Ishikawa (cell line): ENCODE measurements around the gene CACNG8.

ENCODE experiments used
- CEBPB ChIP-seq: IDR thresholded peaks from 2 replicates; pipeline ENCODE4 v1.6.1; 2012
- CREB1 ChIP-seq: IDR thresholded peaks from 2 replicates; pipeline ENCODE4 v1.6.1; 2012; ENCODE audit warnings: low read depth
- EGR1 ChIP-seq: IDR thresholded peaks from 2 replicates; pipeline ENCODE4 v1.6.1; 2012
- EP300 ChIP-seq: IDR thresholded peaks from 2 replicates; pipeline ENCODE4 v1.6.1; 2012; ENCODE audit warnings: borderline replicate concordance
- FOXM1 ChIP-seq: IDR thresholded peaks from 2 replicates; pipeline ENCODE4 v1.6.1; 2012; ENCODE audit warnings: low read depth, borderline replicate concordance
- NFIC ChIP-seq: IDR thresholded peaks from 2 replicates; pipeline ENCODE4 v1.6.1; 2012
- RAD21 ChIP-seq: IDR thresholded peaks from 2 replicates; pipeline ENCODE4 v1.6.1; 2012; ENCODE audit warnings: low read depth
- TAF1 ChIP-seq: IDR thresholded peaks from 2 replicates; pipeline ENCODE4 v1.6.1; 2012; ENCODE audit warnings: low read depth, mild to moderate bottlenecking
- TCF12 ChIP-seq: IDR thresholded peaks from 2 replicates; pipeline ENCODE4 v1.6.1; 2012; ENCODE audit warnings: low read depth
- TEAD4 ChIP-seq: IDR thresholded peaks from 2 replicates; pipeline ENCODE4 v1.6.1; 2012
- YY1 ChIP-seq: IDR thresholded peaks from 2 replicates; pipeline ENCODE4 v1.6.1; 2012; ENCODE audit warnings: low read depth
- ZBTB7A ChIP-seq: IDR thresholded peaks from 2 replicates; pipeline ENCODE4 v1.6.1; 2012; ENCODE audit warnings: low read depth
- TF ChIP-seq, protein P1 (sequence below): IDR thresholded peaks from 2 replicates; pipeline ENCODE4 v1.6.1; 2012
- TF ChIP-seq, protein P2 (sequence below): IDR thresholded peaks from 2 replicates; pipeline ENCODE4 v1.6.1; 2012
- TF ChIP-seq, protein P3 (sequence below): IDR thresholded peaks from 2 replicates; pipeline ENCODE4 v1.6.1; 2012; ENCODE audit warnings: low read depth, mild to moderate bottlenecking

The CACNG8 gene

DNA sequence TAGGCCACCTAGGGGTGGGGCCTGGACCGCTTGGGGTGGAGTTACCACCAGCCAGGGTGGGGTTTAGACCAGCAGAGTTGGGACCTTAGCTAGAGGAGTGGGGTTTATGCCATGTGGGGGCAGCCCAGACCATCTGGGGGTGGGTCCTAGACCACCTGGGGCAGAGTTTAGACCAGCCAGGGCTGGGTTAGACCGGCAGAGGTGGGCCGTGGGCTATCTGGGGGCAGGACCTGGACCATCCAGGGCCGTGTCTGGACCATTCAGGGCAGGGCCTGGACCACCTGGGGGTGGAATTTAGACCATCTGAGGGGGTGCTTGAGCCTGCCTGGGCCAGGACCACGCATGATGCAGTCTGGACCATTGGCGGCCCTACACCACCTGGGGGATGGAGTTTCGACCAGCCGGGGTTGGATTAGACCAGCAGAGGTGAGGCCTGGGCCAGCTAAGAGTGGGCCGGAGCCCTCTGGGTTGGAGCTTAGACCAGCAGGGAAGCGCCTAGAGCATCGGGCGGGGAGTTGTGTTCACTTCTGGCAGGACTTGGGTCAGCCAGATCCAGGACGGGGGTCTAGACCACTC, 18.7 kb downstream of the CACNG8 start:
- TF ChIP-seq RAD21 (no peak), CREB1 (no peak), ZBTB7A (no peak), TEAD4 (no peak), EP300 (no peak), YY1 (no peak)
- TF ChIP-seq, protein P1, sequence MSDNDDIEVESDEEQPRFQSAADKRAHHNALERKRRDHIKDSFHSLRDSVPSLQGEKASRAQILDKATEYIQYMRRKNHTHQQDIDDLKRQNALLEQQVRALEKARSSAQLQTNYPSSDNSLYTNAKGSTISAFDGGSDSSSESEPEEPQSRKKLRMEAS, result no peak
- TF ChIP-seq, protein P2, sequence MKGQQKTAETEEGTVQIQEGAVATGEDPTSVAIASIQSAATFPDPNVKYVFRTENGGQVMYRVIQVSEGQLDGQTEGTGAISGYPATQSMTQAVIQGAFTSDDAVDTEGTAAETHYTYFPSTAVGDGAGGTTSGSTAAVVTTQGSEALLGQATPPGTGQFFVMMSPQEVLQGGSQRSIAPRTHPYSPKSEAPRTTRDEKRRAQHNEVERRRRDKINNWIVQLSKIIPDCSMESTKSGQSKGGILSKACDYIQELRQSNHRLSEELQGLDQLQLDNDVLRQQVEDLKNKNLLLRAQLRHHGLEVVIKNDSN, result no peak

DNA sequence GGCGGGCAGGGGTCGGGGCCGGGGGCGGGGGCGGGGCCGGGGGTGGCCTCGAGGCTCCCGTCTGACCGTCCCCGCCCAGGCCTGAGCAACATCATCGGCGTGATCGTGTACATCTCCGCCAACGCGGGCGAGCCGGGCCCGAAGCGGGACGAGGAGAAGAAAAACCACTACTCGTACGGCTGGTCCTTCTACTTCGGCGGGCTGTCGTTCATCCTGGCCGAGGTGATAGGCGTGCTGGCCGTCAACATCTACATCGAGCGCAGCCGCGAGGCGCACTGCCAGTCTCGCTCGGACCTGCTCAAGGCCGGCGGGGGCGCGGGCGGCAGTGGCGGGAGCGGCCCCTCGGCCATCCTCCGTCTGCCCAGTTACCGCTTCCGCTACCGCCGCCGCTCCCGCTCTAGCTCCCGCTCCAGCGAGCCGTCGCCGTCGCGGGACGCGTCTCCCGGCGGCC, 19.3 kb downstream of the CACNG8 start:
- TF ChIP-seq, protein P2, result no peak
- TF ChIP-seq, protein P1, result no peak
- TF ChIP-seq CREB1 (no peak), CEBPB (no peak), EP300 (no peak)

DNA sequence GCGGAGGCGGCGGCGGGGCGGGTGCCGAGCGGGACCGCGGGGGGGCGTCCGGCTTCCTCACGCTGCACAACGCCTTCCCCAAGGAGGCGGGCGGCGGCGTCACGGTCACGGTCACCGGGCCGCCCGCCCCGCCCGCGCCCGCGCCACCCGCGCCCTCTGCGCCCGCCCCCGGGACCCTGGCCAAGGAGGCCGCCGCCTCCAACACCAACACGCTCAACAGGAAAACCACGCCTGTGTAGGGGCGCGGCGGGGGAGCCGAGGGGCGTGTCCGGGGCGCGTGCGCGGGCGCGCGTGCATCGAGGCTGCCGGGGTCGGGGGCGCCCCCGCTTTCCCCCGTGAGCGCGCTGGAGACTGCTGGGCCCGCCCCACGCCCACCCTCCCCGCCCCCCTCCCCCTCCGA, 19.9 kb downstream of the CACNG8 start:
- TF ChIP-seq TCF12, result no peak
- no peak for TF ChIP-seq TAF1
- TF ChIP-seq YY1, result no peak
- TF ChIP-seq TEAD4, result no peak
- no peak for TF ChIP-seq CEBPB
- peak; percentile 25; the same call in 1 of the 2 replicates for TF ChIP-seq NFIC
- TF ChIP-seq EP300, result no peak

DNA sequence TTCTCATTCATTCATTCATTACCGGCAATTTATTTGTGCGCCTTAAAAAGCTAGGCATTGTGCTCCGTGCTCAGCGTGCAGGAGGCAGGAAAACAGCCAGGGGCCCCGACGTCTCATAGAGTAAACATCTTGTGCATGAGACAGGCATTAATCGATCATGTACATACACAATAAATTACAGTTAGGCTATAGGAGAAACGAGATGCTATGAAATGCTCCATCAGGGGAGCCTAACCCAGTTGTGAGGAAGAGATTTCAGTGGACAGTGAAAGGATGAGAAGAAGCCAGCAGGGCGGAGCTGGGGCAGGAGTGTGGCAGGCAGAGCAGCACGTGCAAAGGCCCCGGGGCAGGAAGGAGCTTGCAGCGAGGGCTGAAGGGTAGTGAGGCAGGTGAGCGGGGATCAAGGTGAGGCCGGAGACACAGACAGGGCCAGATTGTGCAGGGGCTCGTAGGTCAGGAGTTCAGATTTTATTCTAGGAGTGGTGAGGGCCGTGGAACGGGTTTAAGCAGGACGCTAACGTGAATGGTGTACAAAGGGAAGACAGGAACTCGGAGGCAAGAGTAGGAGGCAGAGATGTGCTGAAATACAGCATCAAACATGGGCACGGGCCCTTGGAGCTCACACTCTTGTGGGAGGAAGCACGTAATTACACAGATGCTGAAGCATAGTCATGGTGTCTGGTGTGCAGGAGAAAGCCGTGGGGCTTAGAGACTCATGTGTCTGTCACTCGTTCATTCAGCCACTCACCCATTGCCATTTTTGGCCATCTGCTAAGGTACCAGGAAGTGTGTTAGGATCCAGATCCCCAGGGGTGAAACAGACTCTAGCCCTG, 20.9 kb downstream of the CACNG8 start:
- TF ChIP-seq EGR1, result no peak
- TF ChIP-seq CREB1, result no peak
- TF ChIP-seq TAF1, result no peak
- no peak for TF ChIP-seq ZBTB7A
- no peak for TF ChIP-seq EP300
- TF ChIP-seq, protein P3, sequence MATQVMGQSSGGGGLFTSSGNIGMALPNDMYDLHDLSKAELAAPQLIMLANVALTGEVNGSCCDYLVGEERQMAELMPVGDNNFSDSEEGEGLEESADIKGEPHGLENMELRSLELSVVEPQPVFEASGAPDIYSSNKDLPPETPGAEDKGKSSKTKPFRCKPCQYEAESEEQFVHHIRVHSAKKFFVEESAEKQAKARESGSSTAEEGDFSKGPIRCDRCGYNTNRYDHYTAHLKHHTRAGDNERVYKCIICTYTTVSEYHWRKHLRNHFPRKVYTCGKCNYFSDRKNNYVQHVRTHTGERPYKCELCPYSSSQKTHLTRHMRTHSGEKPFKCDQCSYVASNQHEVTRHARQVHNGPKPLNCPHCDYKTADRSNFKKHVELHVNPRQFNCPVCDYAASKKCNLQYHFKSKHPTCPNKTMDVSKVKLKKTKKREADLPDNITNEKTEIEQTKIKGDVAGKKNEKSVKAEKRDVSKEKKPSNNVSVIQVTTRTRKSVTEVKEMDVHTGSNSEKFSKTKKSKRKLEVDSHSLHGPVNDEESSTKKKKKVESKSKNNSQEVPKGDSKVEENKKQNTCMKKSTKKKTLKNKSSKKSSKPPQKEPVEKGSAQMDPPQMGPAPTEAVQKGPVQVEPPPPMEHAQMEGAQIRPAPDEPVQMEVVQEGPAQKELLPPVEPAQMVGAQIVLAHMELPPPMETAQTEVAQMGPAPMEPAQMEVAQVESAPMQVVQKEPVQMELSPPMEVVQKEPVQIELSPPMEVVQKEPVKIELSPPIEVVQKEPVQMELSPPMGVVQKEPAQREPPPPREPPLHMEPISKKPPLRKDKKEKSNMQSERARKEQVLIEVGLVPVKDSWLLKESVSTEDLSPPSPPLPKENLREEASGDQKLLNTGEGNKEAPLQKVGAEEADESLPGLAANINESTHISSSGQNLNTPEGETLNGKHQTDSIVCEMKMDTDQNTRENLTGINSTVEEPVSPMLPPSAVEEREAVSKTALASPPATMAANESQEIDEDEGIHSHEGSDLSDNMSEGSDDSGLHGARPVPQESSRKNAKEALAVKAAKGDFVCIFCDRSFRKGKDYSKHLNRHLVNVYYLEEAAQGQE, result no peak
- TF ChIP-seq YY1, result no peak
- no peak for TF ChIP-seq FOXM1
- TF ChIP-seq NFIC, result no peak
- TF ChIP-seq, protein P1, result no peak
- TF ChIP-seq TCF12, result no peak
- TF ChIP-seq CEBPB, result no peak
- TF ChIP-seq, protein P2, result no peak
- no peak for TF ChIP-seq RAD21
- TF ChIP-seq TEAD4, result no peak

DNA sequence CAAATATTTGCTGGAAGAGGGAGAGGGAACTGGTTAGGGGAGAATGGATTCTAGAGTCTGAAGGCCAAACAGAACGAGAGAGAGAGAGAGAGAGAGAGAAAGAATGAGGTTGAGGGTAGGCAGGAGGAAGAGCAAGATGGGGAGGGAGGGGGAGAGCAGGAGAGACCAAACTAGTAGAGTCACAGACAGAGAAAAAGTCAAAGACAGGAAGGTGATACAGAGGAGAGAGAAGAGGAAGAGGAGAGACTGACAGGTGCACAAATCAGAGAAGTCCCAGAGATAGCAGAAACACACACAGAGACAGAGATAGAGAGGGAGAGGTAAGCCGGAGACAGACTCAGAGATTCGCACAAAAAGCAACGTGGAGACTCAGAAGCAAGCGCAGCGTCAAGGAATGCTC, 23.1 kb downstream of the CACNG8 start:
- TF ChIP-seq, protein P2, result no peak
- TF ChIP-seq TCF12 (no peak), FOXM1 (no peak), NFIC (no peak), EGR1 (no peak), EP300 (no peak), YY1 (no peak), TEAD4 (no peak), CREB1 (no peak), ZBTB7A (no peak), RAD21 (no peak), CEBPB (no peak), TAF1 (no peak)
- TF ChIP-seq, protein P1, result no peak
- TF ChIP-seq, protein P3, result no peak
